ENCODE results near the gene LIF.

LIF gene

GRCh38 chr22:30230787-30231461, 15.6 kb downstream of the LIF start:
- in situ Hi-C loops (cut with MboI; ENCODE audit: low sequenced_read_pairs, unreplicated experiment), result no loop called here

GRCh38 chr22:30230330-30230729, 16.2 kb downstream of the LIF start:
- in situ Hi-C loops (cut with MboI; ENCODE audit: low sequenced_read_pairs, unreplicated experiment), result no loop called here
- no peak for DNase-seq (ENCODE audit: low spot score)
- no peak for TF ChIP-seq CTCF (IDR thresholded peaks at IDR 0.05; ENCODE audit: borderline replicate concordance, control extremely low read depth, extremely low read depth, insufficient read depth, missing control alignments)

More at GRCh38 chr22:30230787-30231461, 15.6 kb downstream of the LIF start:
- no peak for DNase-seq (ENCODE audit: low spot score)
- no peak for TF ChIP-seq CTCF (IDR thresholded peaks at IDR 0.05; ENCODE audit: borderline replicate concordance, control extremely low read depth, extremely low read depth, insufficient read depth, missing control alignments)

- in situ Hi-C loops (cut with MboI; ENCODE audit: low sequenced_read_pairs, unreplicated experiment), result no loop called here
- DNase-seq (ENCODE audit: low spot score), result no peak
- TF ChIP-seq CTCF (IDR thresholded peaks at IDR 0.05; ENCODE audit: borderline replicate concordance, control extremely low read depth, extremely low read depth, insufficient read depth, missing control alignments), result no peak
These were observed 17.8 kb downstream of the LIF start for GRCh38 chr22:30228509-30229359.

GRCh38 chr22:30227438-30228228, 18.9 kb downstream of the LIF start:
- in situ Hi-C loops (cut with MboI; ENCODE audit: low sequenced_read_pairs, unreplicated experiment), result no loop called here
- TF ChIP-seq CTCF (IDR thresholded peaks at IDR 0.05; ENCODE audit: borderline replicate concordance, control extremely low read depth, extremely low read depth, insufficient read depth, missing control alignments), result no peak
- no peak for DNase-seq (ENCODE audit: low spot score)

GRCh38 chr22:30226192-30226832, 20.2 kb downstream of the LIF start:
- no peak for TF ChIP-seq CTCF (IDR thresholded peaks at IDR 0.05; ENCODE audit: borderline replicate concordance, control extremely low read depth, extremely low read depth, insufficient read depth, missing control alignments)
- DNase-seq (ENCODE audit: low spot score), result no peak
- in situ Hi-C loops (cut with MboI; ENCODE audit: low sequenced_read_pairs, unreplicated experiment), result no loop called here
